KOPT-K1 (cell line): ENCODE measurements around the gene SH3BP5L.
"Not testable (repeated sequence)": the region's sequence is repeated elsewhere in the genome, so short reads cannot be mapped to it uniquely, and the experiment has no call there.

Experiments used
- H3K27ac ChIP-seq: fragments of 200-600 bp; sonication (generic); 2 replicates; pipeline ENCODE4 v1.5.1; 2016; ENCODE audit warnings: antibody characterized with exemption, mild to moderate bottlenecking, low read depth, low read length; ENCODE audit not compliant: poor library complexity, severe bottlenecking
- H3K36me3 ChIP-seq: fragments of 200-600 bp; sonication (generic); 2 replicates; pipeline ENCODE4 v1.5.1; 2017; ENCODE audit warnings: antibody characterized with exemption, mild to moderate bottlenecking, low read length, moderate library complexity; ENCODE audit not compliant: insufficient read depth
- H3K9me3 ChIP-seq: fragments of 200-600 bp; sonication (generic); 2 replicates; pipeline ENCODE4 v1.5.1; 2017; ENCODE audit warnings: antibody characterized with exemption, low read length, mild to moderate bottlenecking; ENCODE audit not compliant: insufficient read depth, poor library complexity, severe bottlenecking

Gene SH3BP5L

GRCh38 chr1:248842781-248843331, 17.1 kb upstream of the SH3BP5L start:
- Histone ChIP-seq H3K36me3 (peaks cover 54% of the 10 kb centered on the region), H3K9me3 (no peaks in the 10 kb centered on the region), H3K27ac (no peak overlapping the region)

- no peak overlapping the region for H3K27ac ChIP-seq
Observed at GRCh38 chr1:248841702-248842395, 16.1 kb upstream of the SH3BP5L start.

GRCh38 chr1:248840946-248841345, 15.2 kb upstream of the SH3BP5L start:
- Histone ChIP-seq H3K9me3 (no peaks in the 10 kb centered on the region), H3K36me3 (peaks cover 35% of the 10 kb centered on the region), H3K27ac (no peak overlapping the region)

More at GRCh38 chr1:248841702-248842395, 16.1 kb upstream of the SH3BP5L start:
- peaks cover 44% of the 10 kb centered on the region for H3K36me3 ChIP-seq
- H3K9me3 ChIP-seq = no peaks in the 10 kb centered on the region

GRCh38 chr1:248839168-248839555, 13.4 kb upstream of the SH3BP5L start:
- Histone ChIP-seq H3K27ac (peak overlapping the region; percentile 82), H3K9me3 (no peaks in the 10 kb centered on the region), H3K36me3 (peaks cover 17% of the 10 kb centered on the region)

- H3K36me3 ChIP-seq = peaks cover 16% of the 10 kb centered on the region
- no peaks in the 10 kb centered on the region for H3K9me3 ChIP-seq
- H3K27ac ChIP-seq = peak overlapping the region; percentile 82
Observed at GRCh38 chr1:248838357-248839167, 12.8 kb upstream of the SH3BP5L start.

- H3K36me3 ChIP-seq = peaks cover 11% of the 10 kb centered on the region
- peak within 1 kb of the TSS; percentile 82 for H3K27ac ChIP-seq
- H3K9me3 ChIP-seq = no peaks in the 10 kb centered on the region
Observed at GRCh38 chr1:248837781-248838356, 12.2 kb upstream of the SH3BP5L start, which contains the start of gene ZNF672. Gene ZNF672 (plus strand): TSS chr1:248838224. CDS start chr1:248847275, 9,051 bp downstream.

GRCh38 chr1:248837045-248837780, 11.5 kb upstream of the SH3BP5L start:
- Histone ChIP-seq H3K27ac (peak overlapping the region; percentile 82), H3K9me3 (no peaks in the 10 kb centered on the region), H3K36me3 (peaks cover 5% of the 10 kb centered on the region)

GRCh38 chr1:248834343-248834940, 8.7 kb upstream of the SH3BP5L start:
- H3K27ac ChIP-seq = no peak overlapping the region
- H3K9me3 ChIP-seq = no peaks in the 10 kb centered on the region
- H3K36me3 ChIP-seq = no peaks in the 10 kb centered on the region

- no peaks in the 10 kb centered on the region for H3K9me3 ChIP-seq
- no peak overlapping the region for H3K27ac ChIP-seq
Observed at GRCh38 chr1:248831842-248832241, 6.1 kb upstream of the SH3BP5L start.

GRCh38 chr1:248830718-248831017, 5.0 kb upstream of the SH3BP5L start:
- not testable (repeated sequence) for H3K27ac ChIP-seq, H3K36me3 ChIP-seq, H3K9me3 ChIP-seq

More at GRCh38 chr1:248831842-248832241, 6.1 kb upstream of the SH3BP5L start:
- H3K36me3 ChIP-seq = no peaks in the 10 kb centered on the region

GRCh38 chr1:248828845-248829244, 3.1 kb upstream of the SH3BP5L start:
- no peak overlapping the region for H3K27ac ChIP-seq
- H3K36me3 ChIP-seq = peaks cover 6% of the 10 kb centered on the region; the same call in 1 of the 2 replicates
- no peaks in the 10 kb centered on the region for H3K9me3 ChIP-seq

- peaks cover 31% of the 10 kb centered on the region for H3K36me3 ChIP-seq
- H3K27ac ChIP-seq = peak overlapping the region; percentile 88
- no peaks in the 10 kb centered on the region for H3K9me3 ChIP-seq
Observed at GRCh38 chr1:248825573-248825908, 174 bp downstream of the SH3BP5L start.

- no peaks in the 10 kb centered on the region for H3K9me3 ChIP-seq
- peak overlapping the region; percentile 88 for H3K27ac ChIP-seq
- peaks cover 35% of the 10 kb centered on the region for H3K36me3 ChIP-seq
Observed at GRCh38 chr1:248825136-248825535, 579 bp downstream of the SH3BP5L start.

- Histone ChIP-seq H3K27ac (no peak overlapping the region), H3K9me3 (no peaks in the 10 kb centered on the region), H3K36me3 (peaks cover 38% of the 10 kb centered on the region)
Observed at GRCh38 chr1:248824701-248825100, 1.0 kb downstream of the SH3BP5L start.
